ENCODE data around the gene RPS27A. TPM values are rescaled to one million over a fixed set of nuclear protein-coding genes. Genes with fewer than 3 reads are reported as not detected.
"Not testable (repeated sequence)": the region's sequence is repeated elsewhere in the genome, so short reads cannot be mapped to it uniquely, and the experiment has no call there.

Gene RPS27A
- total RNA-seq, 2 donors from 2014 or later = 665 to 1,633 TPM

DNA sequence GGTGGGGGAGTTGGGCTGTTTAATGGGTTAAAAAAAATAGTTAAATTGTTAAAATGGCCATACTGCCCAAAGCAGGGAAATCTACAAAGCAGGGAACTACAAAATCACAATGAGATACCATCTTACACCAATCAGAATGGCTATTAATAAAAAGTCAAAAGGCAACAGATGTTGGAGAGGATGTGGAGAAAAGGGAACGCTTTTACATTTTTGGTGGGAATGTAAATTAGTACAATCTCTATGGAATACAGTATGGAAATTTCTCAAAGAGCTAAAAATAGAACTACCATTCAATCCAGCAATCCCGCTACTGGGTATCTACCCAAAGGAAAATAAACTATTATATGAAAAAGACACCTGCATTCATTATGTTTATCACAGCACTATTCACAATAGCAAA lies 27.5 kb upstream of the RPS27A start:
- H3K27me3 ChIP-seq (replicated peaks; ENCODE audit: insufficient read depth) = no peaks in the 10 kb centered on the region
- H3K36me3 ChIP-seq = no peaks in the 10 kb centered on the region
- WGBS = 100% methylated on average over 2 of the region's 2 CpGs
- no peak overlapping the region for H3K4me3 ChIP-seq
- TF ChIP-seq, protein P1, sequence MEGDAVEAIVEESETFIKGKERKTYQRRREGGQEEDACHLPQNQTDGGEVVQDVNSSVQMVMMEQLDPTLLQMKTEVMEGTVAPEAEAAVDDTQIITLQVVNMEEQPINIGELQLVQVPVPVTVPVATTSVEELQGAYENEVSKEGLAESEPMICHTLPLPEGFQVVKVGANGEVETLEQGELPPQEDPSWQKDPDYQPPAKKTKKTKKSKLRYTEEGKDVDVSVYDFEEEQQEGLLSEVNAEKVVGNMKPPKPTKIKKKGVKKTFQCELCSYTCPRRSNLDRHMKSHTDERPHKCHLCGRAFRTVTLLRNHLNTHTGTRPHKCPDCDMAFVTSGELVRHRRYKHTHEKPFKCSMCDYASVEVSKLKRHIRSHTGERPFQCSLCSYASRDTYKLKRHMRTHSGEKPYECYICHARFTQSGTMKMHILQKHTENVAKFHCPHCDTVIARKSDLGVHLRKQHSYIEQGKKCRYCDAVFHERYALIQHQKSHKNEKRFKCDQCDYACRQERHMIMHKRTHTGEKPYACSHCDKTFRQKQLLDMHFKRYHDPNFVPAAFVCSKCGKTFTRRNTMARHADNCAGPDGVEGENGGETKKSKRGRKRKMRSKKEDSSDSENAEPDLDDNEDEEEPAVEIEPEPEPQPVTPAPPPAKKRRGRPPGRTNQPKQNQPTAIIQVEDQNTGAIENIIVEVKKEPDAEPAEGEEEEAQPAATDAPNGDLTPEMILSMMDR (IDR thresholded peaks at IDR 0.05) = no peak
- TF ChIP-seq POLR2AphosphoS5 (IDR thresholded peaks at IDR 0.05) (no peak), POLR2A (IDR thresholded peaks at IDR 0.05) (no peak)
- intact Hi-C loops (cut with DNase I) = no loop called here
- H3K9me3 ChIP-seq = no peaks in the 10 kb centered on the region
- no peak overlapping the region for H3K27ac ChIP-seq
- no peak for DNase-seq (ENCODE audit: low spot score)
- H3K4me1 ChIP-seq (replicated peaks) = no peaks in the 10 kb centered on the region

DNA sequence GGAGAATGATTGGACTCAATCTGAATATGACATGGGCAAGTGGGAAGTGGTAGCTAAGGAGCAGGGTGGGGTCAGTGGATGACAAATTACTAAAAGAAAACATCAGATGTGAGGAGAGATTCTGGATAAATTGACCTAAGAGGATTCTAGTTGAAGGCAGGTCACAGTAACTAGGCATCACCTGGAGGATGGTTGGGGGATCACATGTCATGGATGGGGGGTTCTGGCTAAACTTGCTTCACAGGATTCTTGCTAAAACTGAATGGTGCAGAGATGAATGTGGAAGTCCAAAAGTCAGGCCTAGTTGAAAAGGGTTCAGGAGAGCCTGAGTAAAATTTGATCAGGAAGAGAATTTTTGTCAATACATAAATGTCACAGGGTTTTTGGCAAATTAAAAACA lies 18.7 kb upstream of the RPS27A start:
- intact Hi-C loops (cut with DNase I) = no loop called here
- no peak for DNase-seq (ENCODE audit: low spot score)
- TF ChIP-seq, protein P1 (IDR thresholded peaks at IDR 0.05) = no peak
- no peak overlapping the region for H3K4me3 ChIP-seq
- no peaks in the 10 kb centered on the region for H3K27me3 ChIP-seq (replicated peaks; ENCODE audit: insufficient read depth)
- H3K9me3 ChIP-seq = no peaks in the 10 kb centered on the region
- H3K27ac ChIP-seq = no peak overlapping the region
- H3K36me3 ChIP-seq = no peaks in the 10 kb centered on the region
- H3K4me1 ChIP-seq (replicated peaks) = no peaks in the 10 kb centered on the region

DNA sequence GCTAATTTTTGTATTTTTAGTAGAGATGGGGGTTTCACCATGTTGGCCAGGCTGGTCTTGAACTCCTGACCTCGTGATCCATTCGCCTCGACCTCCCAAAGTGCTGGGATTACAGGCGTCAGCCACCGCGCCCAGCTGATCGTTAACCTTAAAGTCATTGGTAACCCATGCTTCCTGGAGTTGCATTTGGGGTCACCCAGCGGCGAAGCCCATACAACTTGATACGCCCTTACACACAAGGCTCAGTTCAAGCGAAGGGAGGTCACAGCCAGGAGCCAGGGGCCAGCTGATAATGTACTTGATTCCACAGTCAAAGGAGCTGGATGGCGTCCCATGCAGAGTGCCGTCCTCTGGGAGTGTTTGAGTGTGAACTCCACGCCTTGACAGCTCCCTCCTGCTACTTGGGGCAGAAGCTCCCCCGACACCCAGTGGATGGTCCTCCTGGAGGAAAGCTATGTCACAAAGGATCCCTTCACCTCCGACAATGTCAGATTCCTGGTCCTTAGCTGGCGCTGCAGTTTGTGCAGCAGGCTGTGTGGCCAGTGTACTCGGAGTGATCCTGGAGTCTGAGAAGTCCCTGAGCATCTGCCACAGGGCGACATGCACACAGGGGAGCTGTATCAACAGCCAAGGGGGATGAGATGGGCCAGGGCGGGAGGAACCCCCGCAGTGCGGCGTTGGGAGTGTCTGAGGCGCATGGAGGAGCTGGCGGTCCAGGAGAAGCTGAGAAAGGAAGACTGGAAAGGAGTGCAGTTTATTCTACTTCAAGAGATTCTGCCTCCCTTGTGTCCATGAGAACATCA lies 8.3 kb upstream of the RPS27A start:
- no peaks in the 10 kb centered on the region for H3K4me1 ChIP-seq (replicated peaks)
- H3K27me3 ChIP-seq (replicated peaks; ENCODE audit: insufficient read depth) = no peaks in the 10 kb centered on the region
- TF ChIP-seq, protein P1 (IDR thresholded peaks at IDR 0.05) = no peak
- TF ChIP-seq POLR2A (IDR thresholded peaks at IDR 0.05) (no peak), POLR2AphosphoS5 (IDR thresholded peaks at IDR 0.05) (no peak)
- no peak for DNase-seq (ENCODE audit: low spot score)
- no peaks in the 10 kb centered on the region for H3K36me3 ChIP-seq
- H3K9me3 ChIP-seq = no peaks in the 10 kb centered on the region
- intact Hi-C loops (cut with DNase I) = no loop called here
- H3K4me3 ChIP-seq = peak overlapping the region; percentile 73 to 80
- peak overlapping the region; percentile 88 to 95 for H3K27ac ChIP-seq
- WGBS = 89% methylated on average over 25 of the region's 25 CpGs

DNA sequence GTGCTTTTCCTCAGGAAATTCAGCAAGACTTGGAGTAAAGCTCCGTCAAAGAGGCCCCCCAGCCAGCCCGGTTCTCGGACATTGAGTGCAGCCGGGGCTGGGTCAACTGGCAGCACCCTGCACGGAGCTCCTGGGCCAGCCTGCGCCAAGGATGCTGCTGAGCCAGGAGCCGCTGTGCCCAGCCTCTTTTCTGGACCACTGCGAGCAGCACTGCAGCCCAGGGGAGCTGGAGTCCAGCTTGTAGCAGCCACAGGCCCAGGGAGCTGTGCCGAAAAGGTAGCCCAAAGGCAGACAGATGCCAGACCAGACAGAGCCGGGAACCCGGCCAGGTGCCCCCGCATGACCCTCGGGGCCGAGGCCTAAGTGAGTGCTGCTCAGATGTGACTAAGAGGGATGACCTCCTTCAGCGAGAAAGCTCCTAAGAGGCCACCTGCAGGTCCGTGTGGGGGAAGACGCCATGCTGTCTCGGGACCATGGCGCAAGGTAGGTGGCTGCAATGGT lies 7.7 kb upstream of the RPS27A start:
- TF ChIP-seq POLR2AphosphoS5 (IDR thresholded peaks at IDR 0.05) (no peak), POLR2A (IDR thresholded peaks at IDR 0.05) (no peak)
- TF ChIP-seq, protein P1 (IDR thresholded peaks at IDR 0.05) = no peak

DNA sequence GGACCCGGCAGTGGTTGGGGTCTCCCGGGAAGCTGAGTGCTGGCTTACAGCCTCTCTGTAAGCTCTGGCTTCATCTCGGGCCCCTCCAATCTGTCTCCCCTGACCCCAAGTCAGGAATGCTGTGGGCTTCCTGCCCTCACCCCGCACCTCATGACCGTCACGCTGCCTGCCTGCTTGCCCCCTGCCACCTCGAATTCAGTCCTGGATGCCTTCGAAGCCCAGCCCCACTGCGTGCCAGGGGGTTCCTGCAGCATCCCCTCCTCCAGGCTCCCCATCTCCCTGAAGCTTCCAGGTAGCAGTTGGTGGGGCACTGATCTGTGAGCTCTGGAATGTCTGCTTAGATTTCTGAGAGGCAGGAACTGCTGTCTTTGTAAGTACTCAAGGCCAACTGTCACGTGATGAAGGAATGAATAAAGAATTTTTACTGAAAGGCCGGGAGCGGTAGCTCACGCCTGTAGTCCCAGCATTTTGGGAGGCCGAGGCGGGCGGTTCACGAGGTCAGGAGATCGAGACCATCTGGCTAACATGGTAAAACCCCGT lies 6.9 kb upstream of the RPS27A start:
- no peak for TF ChIP-seq POLR2A (IDR thresholded peaks at IDR 0.05)
- TF ChIP-seq, protein P1 (IDR thresholded peaks at IDR 0.05) = no peak
- TF ChIP-seq POLR2AphosphoS5 (IDR thresholded peaks at IDR 0.05) = no peak
- H3K27ac ChIP-seq = no peak overlapping the region
- 85% methylated on average over 19 of the region's 19 CpGs for whole genome bisulfite sequencing
- no peaks in the 10 kb centered on the region for H3K36me3 ChIP-seq
- no peaks in the 10 kb centered on the region for H3K27me3 ChIP-seq (replicated peaks; ENCODE audit: insufficient read depth)
- no peaks in the 10 kb centered on the region for H3K4me1 ChIP-seq (replicated peaks)
- H3K9me3 ChIP-seq = no peaks in the 10 kb centered on the region
- no peak overlapping the region for H3K4me3 ChIP-seq
- DNase-seq (ENCODE audit: low spot score) = no peak
- intact Hi-C loops (cut with DNase I) = no loop called here

More for the DNA sequence above, 7.7 kb upstream of the RPS27A start:
- Histone ChIP-seq H3K27me3 (replicated peaks; ENCODE audit: insufficient read depth) (no peaks in the 10 kb centered on the region), H3K27ac (no peak overlapping the region), H3K4me3 (no peak overlapping the region), H3K4me1 (replicated peaks) (no peaks in the 10 kb centered on the region), H3K9me3 (no peaks in the 10 kb centered on the region), H3K36me3 (no peaks in the 10 kb centered on the region)
- intact Hi-C loops (cut with DNase I) = no loop called here
- WGBS = 85% methylated on average over 16 of the region's 19 CpGs
- no peak for DNase-seq (ENCODE audit: low spot score)

DNA sequence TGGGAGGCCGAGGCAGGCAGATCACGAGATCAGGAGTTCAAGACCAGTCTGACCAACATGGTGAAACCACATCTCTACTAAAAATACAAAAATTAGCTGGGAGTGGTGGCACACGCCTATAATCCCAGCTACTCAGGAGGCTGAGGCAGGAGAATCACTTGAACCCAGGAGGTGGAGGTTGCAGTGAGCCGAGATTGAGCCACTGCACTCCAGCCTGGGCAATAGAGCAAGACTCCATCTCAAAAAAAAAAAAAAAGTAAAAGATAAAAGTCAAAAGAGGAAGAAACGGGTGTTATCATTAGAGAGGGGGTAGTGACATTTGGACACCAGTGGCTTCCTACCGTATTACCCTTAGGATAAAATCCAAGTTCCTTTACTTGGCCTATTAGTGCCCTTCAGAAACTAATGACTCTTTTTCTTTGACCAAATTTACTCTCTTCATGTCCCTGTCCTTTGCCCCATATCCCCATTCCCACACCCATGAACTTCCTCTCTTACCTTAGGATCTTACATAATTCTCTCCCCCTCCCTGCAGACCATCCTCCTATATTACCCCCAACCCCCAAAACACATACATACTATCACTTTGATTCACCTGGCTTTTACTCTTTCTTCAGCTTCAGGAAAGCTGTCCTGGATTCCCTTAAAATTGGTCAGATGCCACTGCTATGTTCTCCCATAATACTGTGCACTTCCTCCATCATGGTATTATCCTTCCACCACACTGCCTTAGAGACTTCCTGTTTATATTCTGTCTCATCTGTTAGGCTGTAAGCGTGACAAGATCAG lies 4.9 kb upstream of the RPS27A start:
- H3K4me3 ChIP-seq; H3K27me3 ChIP-seq (replicated peaks; ENCODE audit: insufficient read depth); H3K36me3 ChIP-seq; H3K9me3 ChIP-seq; DNase-seq (ENCODE audit: low spot score); H3K27ac ChIP-seq; intact Hi-C loops (cut with DNase I); H3K4me1 ChIP-seq (replicated peaks): not testable (repeated sequence)
- WGBS = 76% methylated on average over 7 of the region's 7 CpGs

Measured in prostate gland (tissue), 2 donors.